Measurements from ENCODE around the gene C6orf136. TPM values are rescaled to one million over a fixed set of nuclear protein-coding genes. Genes with fewer than 3 reads are reported as not detected.

Gene C6orf136
- total and polyA plus RNA-seq, 8 donors = 7.3 to 126 (median 23.4) TPM

- no peaks in the 10 kb centered on the region for H3K36me3 ChIP-seq
- no peaks in the 10 kb centered on the region for H3K9me3 ChIP-seq
- H3K4me1 ChIP-seq = peaks cover 29 to 70% (median 48%) of the 10 kb centered on the region in 4 donors
- intact Hi-C loops (cut with DNase I; ENCODE audit: low total_unique reads) = no loop called here
- peak in 1 of 2 donors; percentile 69 for DNase-seq
- H3K27ac ChIP-seq = peak overlapping the region; percentile 92 to 99 (median 97)
- 17 to 27% (median 18%) methylated on average over 5 to 22 of the region's 22 CpGs for WGBS, 5 donors
- peak overlapping the region; percentile 69 to 88 (median 82) for H3K4me3 ChIP-seq
- H3K27me3 ChIP-seq = no peaks in the 10 kb centered on the region
- TF ChIP-seq POLR2A (IDR thresholded peaks at IDR 0.05) (no peak), EP300 (IDR thresholded peaks at IDR 0.05) (no peak)
These were observed 40.9 kb downstream of the C6orf136 start for GRCh38 chr6:30687659-30688431.

- intact Hi-C loops (cut with DNase I; ENCODE audit: low total_unique reads) = no loop called here
- no peaks in the 10 kb centered on the region for H3K27me3 ChIP-seq
- peak overlapping the region; percentile 69 to 88 (median 82) for H3K4me3 ChIP-seq
- no peaks in the 10 kb centered on the region for H3K9me3 ChIP-seq
- peak overlapping the region; percentile 92 to 99 (median 97) for H3K27ac ChIP-seq
- H3K4me1 ChIP-seq = peaks cover 29 to 63% (median 44%) of the 10 kb centered on the region in 4 donors
- 88 to 94% (median 90%) methylated on average over 9 of the region's 9 CpGs for WGBS, 5 donors
- TF ChIP-seq POLR2AphosphoS5 (IDR thresholded peaks at IDR 0.05) (no peak), CTCF (IDR thresholded peaks at IDR 0.05) (no peak)
- no peak for DNase-seq
- no peaks in the 10 kb centered on the region for H3K36me3 ChIP-seq
These were observed 41.6 kb downstream of the C6orf136 start for GRCh38 chr6:30688569-30688968.

GRCh38 chr6:30689022-30689865 is 42.3 kb downstream of the C6orf136 start:
- TF ChIP-seq POLR2A (IDR thresholded peaks at IDR 0.05) (no peak), EP300 (IDR thresholded peaks at IDR 0.05) (no peak), POLR2AphosphoS5 (IDR thresholded peaks at IDR 0.05) (no peak), CTCF (IDR thresholded peaks at IDR 0.05) (no peak)
- intact Hi-C loops (cut with DNase I; ENCODE audit: low total_unique reads) = no loop called here
- no peaks in the 10 kb centered on the region for H3K27me3 ChIP-seq
- H3K4me3 ChIP-seq = no peak overlapping the region
- peak overlapping the region in 4 of 5 donors; percentile 94 to 99 (median 98) for H3K27ac ChIP-seq
- 85 to 89% (median 88%) methylated on average over 10 to 11 of the region's 11 CpGs for WGBS, 5 donors
- H3K9me3 ChIP-seq = no peaks in the 10 kb centered on the region
- no peak for DNase-seq
- no peaks in the 10 kb centered on the region for H3K36me3 ChIP-seq
- H3K4me1 ChIP-seq = peaks cover 29 to 56% (median 44%) of the 10 kb centered on the region in 4 donors

- no peak for TF ChIP-seq CTCF (IDR thresholded peaks at IDR 0.05)
- TF ChIP-seq EP300 (IDR thresholded peaks at IDR 0.05) = no peak
- TF ChIP-seq POLR2AphosphoS5 (IDR thresholded peaks at IDR 0.05) = no peak
- no peak for TF ChIP-seq POLR2A (IDR thresholded peaks at IDR 0.05)
- Histone ChIP-seq H3K27me3 (no peaks in the 10 kb centered on the region), H3K36me3 (no peaks in the 10 kb centered on the region), H3K4me1 (peaks cover 29 to 56% (median 41%) of the 10 kb centered on the region in 4 donors), H3K9me3 (no peaks in the 10 kb centered on the region), H3K27ac (peak overlapping the region; percentile 77 to 99 (median 97)), H3K4me3 (peak overlapping the region; percentile 61 to 70 (median 64))
- 27 to 71% (median 53%) methylated on average over 4 of the region's 4 CpGs for WGBS, 5 donors
- DNase-seq = no peak
- intact Hi-C loops (cut with DNase I; ENCODE audit: low total_unique reads) = no loop called here
These were observed 43.1 kb downstream of the C6orf136 start for GRCh38 chr6:30689985-30690384.

Measured in stomach (tissue), 9 donors.